NCI-H1436 treated with DMSO at 0.1 percent for 48 hours (cell line): ENCODE measurements around the gene ZSWIM4.

Source experiments
- DNase-seq: peaks from one replicate; lab custom pipeline; 2025; lab: John Stamatoyannopoulos, UW

ZSWIM4 gene

GRCh38 chr19:13835791-13836723 lies 40.8 kb downstream of the ZSWIM4 start:
- no peak for DNase-seq

- no peak for DNase-seq
Observed at GRCh38 chr19:13838435-13839129, 43.3 kb downstream of the ZSWIM4 start.

GRCh38 chr19:13839130-13839937 lies 44.1 kb downstream of the ZSWIM4 start:
- DNase-seq, result no peak

- DNase-seq, result no peak
Observed at GRCh38 chr19:13839938-13840304, 44.7 kb downstream of the ZSWIM4 start.

- DNase-seq, result no peak
Observed at GRCh38 chr19:13840305-13841085, 45.3 kb downstream of the ZSWIM4 start.

GRCh38 chr19:13841086-13841961 lies 46.1 kb downstream of the ZSWIM4 start:
- DNase-seq, result no peak

GRCh38 chr19:13841962-13842290 lies 46.7 kb downstream of the ZSWIM4 start:
- DNase-seq, result no peak

GRCh38 chr19:13842291-13843103 lies 47.3 kb downstream of the ZSWIM4 start:
- DNase-seq, result no peak

- DNase-seq, result no peak
Observed at GRCh38 chr19:13843104-13843921, 48.1 kb downstream of the ZSWIM4 start.

- no peak for DNase-seq
Observed at GRCh38 chr19:13844130-13844631, 48.9 kb downstream of the ZSWIM4 start.

GRCh38 chr19:13846557-13847406 lies 51.5 kb downstream of the ZSWIM4 start:
- no peak for DNase-seq

- no peak for DNase-seq
Observed at GRCh38 chr19:13847407-13848339, 52.4 kb downstream of the ZSWIM4 start.

- DNase-seq, result no peak
Observed at GRCh38 chr19:13848340-13848677, 53.1 kb downstream of the ZSWIM4 start.

- DNase-seq, result no peak
Observed at GRCh38 chr19:13848798-13849676, 53.8 kb downstream of the ZSWIM4 start.

- no peak for DNase-seq
Observed at GRCh38 chr19:13849991-13850909, 55.0 kb downstream of the ZSWIM4 start.
